ENCODE measurements around the gene IFT81. TPM values are rescaled to one million over a fixed set of nuclear protein-coding genes. Genes with fewer than 3 reads are reported as not detected.
"Not testable (repeated sequence)": the region's sequence is repeated elsewhere in the genome, so short reads cannot be mapped to it uniquely, and the experiment has no call there.

The IFT81 gene
- total RNA-seq, 5 donors from 2014 or later (not counting 1 experiment from before 2014, with no cell fraction given) = 0.73 to 2.3 (median 1.5) TPM

GRCh38 chr12:110111476-110112334 is 12.5 kb upstream of the IFT81 start:
- CTCF ChIA-PET = interaction anchor here (0.6 kb wide), 3 partner anchors 12 to 1701 kb away, joined by 3 to 5 read pairs (median 3); no protein-coding TSS in a partner anchor

GRCh38 chr12:110112335-110112660 is 11.9 kb upstream of the IFT81 start:
- Mint-ChIP-seq H3K4me1 (no peaks in the 10 kb centered on the region), H3K36me3 (no peaks in the 10 kb centered on the region), H3K9me3 (no peaks in the 10 kb centered on the region), H3K27ac (no peak overlapping the region), H3K4me3 (no peak overlapping the region), H3K27me3 (peaks cover 3 to 9% of the 10 kb centered on the region in 2 donors)
- Histone ChIP-seq H3K4me1 (ENCODE audit: control insufficient read depth in 1 of 2, extremely low read depth in 1 of 2, insufficient read depth in 2 of 2, low read length in 2 of 2) (no peaks in the 10 kb centered on the region), H3K4me3 (ENCODE audit: control insufficient read depth in 1 of 2, extremely low read depth in 1 of 2, low read length in 1 of 2) (no peak overlapping the region), H3K9me3 (no peaks in the 10 kb centered on the region), H3K36me3 (ENCODE audit: control insufficient read depth in 2 of 2, extremely low read depth in 1 of 2, insufficient read depth in 1 of 2, low read length in 1 of 2) (no peaks in the 10 kb centered on the region), H3K27ac (ENCODE audit: low read length) (no peak overlapping the region), H3K27me3 (replicated peaks in 1 of 2; ENCODE audit: control insufficient read depth in 2 of 2, extremely low read depth in 1 of 2, insufficient read depth in 2 of 2, low read length in 1 of 2) (peaks cover 0 to 11% of the 10 kb centered on the region in 2 experiments)
- WGBS (ENCODE audit: insufficient coverage) = 73% methylated on average over 5 of the region's 6 CpGs
- no peak for ATAC-seq (replicated peaks in 1 of 4)
- DNase-seq = no peak
- ChIA-PET CTCF (no interaction called here), POLR2A (interaction anchor here in 1 of 2 donors (0.7 kb wide), 1 partner anchor 158 kb away, joined by 9 read pairs; no protein-coding TSS in a partner anchor)

More at GRCh38 chr12:110111476-110112334, 12.5 kb upstream of the IFT81 start:
- no peaks in the 10 kb centered on the region for H3K9me3 Mint-ChIP-seq
- H3K36me3 Mint-ChIP-seq = no peaks in the 10 kb centered on the region
- no peak for ATAC-seq (replicated peaks in 1 of 4)
- no peaks in the 10 kb centered on the region for H3K9me3 ChIP-seq
- H3K4me3 ChIP-seq (ENCODE audit: control insufficient read depth in 1 of 2, extremely low read depth in 1 of 2, low read length in 1 of 2) = no peak overlapping the region
- peaks cover 3 to 7% of the 10 kb centered on the region in 2 donors for H3K27me3 Mint-ChIP-seq
- H3K27ac Mint-ChIP-seq = no peak overlapping the region
- no peak overlapping the region for H3K4me3 Mint-ChIP-seq
- H3K4me1 ChIP-seq (ENCODE audit: control insufficient read depth in 1 of 2, extremely low read depth in 1 of 2, insufficient read depth in 2 of 2, low read length in 2 of 2) = no peaks in the 10 kb centered on the region
- 85% methylated on average over 3 of the region's 4 CpGs for WGBS (ENCODE audit: insufficient coverage)
- POLR2A ChIA-PET = interaction anchor here in 1 of 2 donors (0.6 kb wide), 1 partner anchor 34 kb away, joined by 4 read pairs; no protein-coding TSS in a partner anchor
- H3K27me3 ChIP-seq (replicated peaks in 1 of 2; ENCODE audit: control insufficient read depth in 2 of 2, extremely low read depth in 1 of 2, insufficient read depth in 2 of 2, low read length in 1 of 2) = peaks cover 0 to 10% of the 10 kb centered on the region in 2 experiments
- no peak overlapping the region for H3K27ac ChIP-seq (ENCODE audit: low read length)
- H3K36me3 ChIP-seq (ENCODE audit: control insufficient read depth in 2 of 2, extremely low read depth in 1 of 2, insufficient read depth in 1 of 2, low read length in 1 of 2) = no peaks in the 10 kb centered on the region
- DNase-seq = no peak
- no peaks in the 10 kb centered on the region for H3K4me1 Mint-ChIP-seq

GRCh38 chr12:110114528-110114937 is 9.6 kb upstream of the IFT81 start:
- Histone ChIP-seq H3K9me3 (no peaks in the 10 kb centered on the region), H3K36me3 (ENCODE audit: control insufficient read depth in 2 of 2, extremely low read depth in 1 of 2, insufficient read depth in 1 of 2, low read length in 1 of 2) (no peaks in the 10 kb centered on the region), H3K4me3 (ENCODE audit: control insufficient read depth in 1 of 2, extremely low read depth in 1 of 2, low read length in 1 of 2) (no peak overlapping the region), H3K27ac (ENCODE audit: low read length) (no peak overlapping the region), H3K27me3 (replicated peaks in 1 of 2; ENCODE audit: control insufficient read depth in 2 of 2, extremely low read depth in 1 of 2, insufficient read depth in 2 of 2, low read length in 1 of 2) (peaks cover 0 to 8% of the 10 kb centered on the region in 2 experiments), H3K4me1 (ENCODE audit: control insufficient read depth in 1 of 2, extremely low read depth in 1 of 2, insufficient read depth in 2 of 2, low read length in 2 of 2) (no peaks in the 10 kb centered on the region)
- ChIA-PET POLR2A (no interaction called here), CTCF (no interaction called here)
- 100% methylated on average over 2 of the region's 4 CpGs for WGBS (ENCODE audit: insufficient coverage)
- no peaks in the 10 kb centered on the region for H3K9me3 Mint-ChIP-seq
- no peak overlapping the region for H3K27ac Mint-ChIP-seq
- no peak for ATAC-seq (replicated peaks in 1 of 4)
- peaks cover 3 to 6% of the 10 kb centered on the region in 2 donors for H3K27me3 Mint-ChIP-seq
- no peaks in the 10 kb centered on the region for H3K4me1 Mint-ChIP-seq
- no peak for DNase-seq
- no peaks in the 10 kb centered on the region for H3K36me3 Mint-ChIP-seq
- no peak overlapping the region for H3K4me3 Mint-ChIP-seq

GRCh38 chr12:110115675-110116074 is 8.5 kb upstream of the IFT81 start:
- no peak for DNase-seq
- peaks cover 0 to 7% of the 10 kb centered on the region in 2 experiments for H3K27me3 ChIP-seq (replicated peaks in 1 of 2; ENCODE audit: control insufficient read depth in 2 of 2, extremely low read depth in 1 of 2, insufficient read depth in 2 of 2, low read length in 1 of 2)
- CTCF ChIA-PET = no interaction called here

GRCh38 chr12:110116623-110117022 is 7.5 kb upstream of the IFT81 start:
- Histone ChIP-seq H3K4me1 (ENCODE audit: control insufficient read depth in 1 of 2, extremely low read depth in 1 of 2, insufficient read depth in 2 of 2, low read length in 2 of 2) (no peaks in the 10 kb centered on the region), H3K9me3 (no peaks in the 10 kb centered on the region), H3K36me3 (ENCODE audit: control insufficient read depth in 2 of 2, extremely low read depth in 1 of 2, insufficient read depth in 1 of 2, low read length in 1 of 2) (no peaks in the 10 kb centered on the region), H3K27ac (ENCODE audit: low read length) (no peak overlapping the region), H3K27me3 (replicated peaks in 1 of 2; ENCODE audit: control insufficient read depth in 2 of 2, extremely low read depth in 1 of 2, insufficient read depth in 2 of 2, low read length in 1 of 2) (peaks cover 0 to 5% of the 10 kb centered on the region in 2 experiments), H3K4me3 (ENCODE audit: control insufficient read depth in 1 of 2, extremely low read depth in 1 of 2, low read length in 1 of 2) (no peak overlapping the region)
- ATAC-seq (replicated peaks in 1 of 4) = no peak
- H3K4me3 Mint-ChIP-seq = no peak overlapping the region
- H3K4me1 Mint-ChIP-seq = no peaks in the 10 kb centered on the region
- H3K27me3 Mint-ChIP-seq = peaks cover 2 to 9% of the 10 kb centered on the region in 2 donors
- H3K9me3 Mint-ChIP-seq = no peaks in the 10 kb centered on the region
- H3K36me3 Mint-ChIP-seq = no peaks in the 10 kb centered on the region
- WGBS (ENCODE audit: insufficient coverage) = 73% methylated on average over 2 of the region's 7 CpGs
- DNase-seq = no peak
- CTCF ChIA-PET = no interaction called here
- H3K27ac Mint-ChIP-seq = no peak overlapping the region
- POLR2A ChIA-PET = no interaction called here

More at GRCh38 chr12:110115675-110116074, 8.5 kb upstream of the IFT81 start:
- H3K9me3 ChIP-seq = no peaks in the 10 kb centered on the region
- no peak overlapping the region for H3K4me3 ChIP-seq (ENCODE audit: control insufficient read depth in 1 of 2, extremely low read depth in 1 of 2, low read length in 1 of 2)
- no peaks in the 10 kb centered on the region for H3K4me1 Mint-ChIP-seq
- H3K36me3 Mint-ChIP-seq = no peaks in the 10 kb centered on the region
- H3K27ac Mint-ChIP-seq = no peak overlapping the region
- H3K27ac ChIP-seq (ENCODE audit: low read length) = no peak overlapping the region
- no peaks in the 10 kb centered on the region for H3K4me1 ChIP-seq (ENCODE audit: control insufficient read depth in 1 of 2, extremely low read depth in 1 of 2, insufficient read depth in 2 of 2, low read length in 2 of 2)
- no peak for ATAC-seq (replicated peaks in 1 of 4)
- POLR2A ChIA-PET = no interaction called here
- no peaks in the 10 kb centered on the region for H3K9me3 Mint-ChIP-seq
- no peak overlapping the region for H3K4me3 Mint-ChIP-seq
- peaks cover 3 to 9% of the 10 kb centered on the region in 2 donors for H3K27me3 Mint-ChIP-seq
- 80% methylated on average over 1 of the region's 4 CpGs for WGBS (ENCODE audit: insufficient coverage)
- no peaks in the 10 kb centered on the region for H3K36me3 ChIP-seq (ENCODE audit: control insufficient read depth in 2 of 2, extremely low read depth in 1 of 2, insufficient read depth in 1 of 2, low read length in 1 of 2)

- ATAC-seq (replicated peaks in 1 of 4); H3K9me3 Mint-ChIP-seq; DNase-seq; POLR2A ChIA-PET; H3K27me3 Mint-ChIP-seq; H3K36me3 Mint-ChIP-seq; H3K9me3 ChIP-seq; H3K4me3 Mint-ChIP-seq; H3K27me3 ChIP-seq (replicated peaks in 1 of 2; ENCODE audit: control insufficient read depth in 2 of 2, extremely low read depth in 1 of 2, insufficient read depth in 2 of 2, low read length in 1 of 2); H3K4me1 ChIP-seq (ENCODE audit: control insufficient read depth in 1 of 2, extremely low read depth in 1 of 2, insufficient read depth in 2 of 2, low read length in 2 of 2); H3K36me3 ChIP-seq (ENCODE audit: control insufficient read depth in 2 of 2, extremely low read depth in 1 of 2, insufficient read depth in 1 of 2, low read length in 1 of 2); H3K27ac Mint-ChIP-seq; H3K4me1 Mint-ChIP-seq; H3K4me3 ChIP-seq (ENCODE audit: control insufficient read depth in 1 of 2, extremely low read depth in 1 of 2, low read length in 1 of 2); H3K27ac ChIP-seq (ENCODE audit: low read length): not testable (repeated sequence)
- WGBS (ENCODE audit: insufficient coverage) = 67% methylated on average over 3 of the region's 8 CpGs
- CTCF ChIA-PET = interaction anchor here in 1 of 2 donors (0.5 kb wide), 1 partner anchor 21 kb away, joined by 5 read pairs; no protein-coding TSS in a partner anchor
Measured at GRCh38 chr12:110117210-110117609, 6.9 kb upstream of the IFT81 start.
